ENCODE data around the gene CDC42EP1.
"Not testable (repeated sequence)": the region's sequence is repeated elsewhere in the genome, so short reads cannot be mapped to it uniquely, and the experiment has no call there.

The CDC42EP1 gene

DNA sequence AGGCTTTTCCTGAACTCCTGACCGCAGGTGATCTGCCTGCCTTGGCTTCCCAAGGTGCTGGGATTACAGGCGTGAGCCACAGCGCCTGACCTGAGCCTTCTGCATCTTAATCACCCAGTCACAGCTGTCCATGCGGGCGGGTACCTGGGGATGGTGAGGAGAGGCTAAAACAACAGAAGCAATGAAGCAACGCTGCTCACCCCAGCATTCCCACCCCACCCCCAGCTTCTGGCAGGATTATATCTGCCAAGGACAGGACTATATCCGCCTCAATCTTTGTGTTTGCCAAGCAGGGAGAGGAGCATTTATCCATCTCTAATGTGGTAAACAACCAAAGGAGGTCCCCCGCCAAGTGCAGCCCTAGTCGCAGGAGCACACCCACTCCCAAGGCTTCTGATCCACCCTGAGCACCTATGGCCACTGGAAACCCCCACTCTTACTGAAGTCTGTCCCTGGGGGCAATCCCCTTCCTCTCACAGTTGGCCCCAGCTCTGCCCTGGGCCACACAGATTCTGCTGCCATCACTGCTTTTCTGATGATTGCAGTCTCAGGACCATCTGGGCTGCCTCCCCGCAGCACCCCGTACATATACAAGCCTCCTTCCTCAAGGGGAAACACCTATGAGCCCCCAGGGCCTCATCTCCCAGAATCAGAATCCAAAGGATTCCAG is 28.4 kb downstream of the CDC42EP1 start:
- no peak for DNase-seq

DNA sequence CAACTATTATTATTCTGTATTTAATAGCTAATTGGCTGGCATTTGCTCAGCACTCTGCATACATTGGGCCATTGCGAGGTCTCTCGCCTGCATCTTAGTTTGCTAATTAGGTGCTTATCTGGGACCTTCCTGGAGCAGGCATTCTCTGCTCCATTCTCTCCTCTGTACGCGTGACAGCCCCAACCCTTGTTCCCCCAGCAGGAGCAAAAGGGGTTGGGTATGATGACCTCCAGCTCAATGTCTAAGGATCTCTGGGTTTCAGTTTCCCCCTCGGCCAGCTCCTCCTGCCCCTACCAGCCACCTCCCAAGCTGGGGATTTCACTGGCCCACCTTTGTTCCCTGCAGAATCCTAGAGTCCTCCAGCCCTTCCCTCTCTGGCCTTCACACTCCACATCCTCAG is 29.4 kb downstream of the CDC42EP1 start:
- no peak for DNase-seq

DNA sequence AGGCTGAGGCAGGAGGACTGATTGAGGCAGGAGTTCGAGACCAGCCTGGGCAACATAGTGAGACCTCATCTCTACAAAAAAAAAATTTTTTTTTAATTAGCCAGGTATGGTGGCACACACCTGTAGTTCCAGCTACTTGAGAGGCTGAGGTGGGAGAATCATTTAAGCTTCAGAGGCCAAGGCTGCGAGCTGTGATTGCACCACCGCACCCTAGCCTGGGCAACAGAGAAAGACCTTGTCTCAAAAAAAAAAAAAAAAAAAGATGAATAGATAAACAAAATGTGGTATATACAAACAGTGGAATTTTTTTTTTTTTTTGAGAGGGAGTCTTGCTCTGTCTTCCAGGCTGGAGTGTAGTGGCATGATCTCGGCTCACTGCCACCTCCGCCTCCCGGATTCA is 30.8 kb downstream of the CDC42EP1 start:
- DNase-seq: not testable (repeated sequence)

DNA sequence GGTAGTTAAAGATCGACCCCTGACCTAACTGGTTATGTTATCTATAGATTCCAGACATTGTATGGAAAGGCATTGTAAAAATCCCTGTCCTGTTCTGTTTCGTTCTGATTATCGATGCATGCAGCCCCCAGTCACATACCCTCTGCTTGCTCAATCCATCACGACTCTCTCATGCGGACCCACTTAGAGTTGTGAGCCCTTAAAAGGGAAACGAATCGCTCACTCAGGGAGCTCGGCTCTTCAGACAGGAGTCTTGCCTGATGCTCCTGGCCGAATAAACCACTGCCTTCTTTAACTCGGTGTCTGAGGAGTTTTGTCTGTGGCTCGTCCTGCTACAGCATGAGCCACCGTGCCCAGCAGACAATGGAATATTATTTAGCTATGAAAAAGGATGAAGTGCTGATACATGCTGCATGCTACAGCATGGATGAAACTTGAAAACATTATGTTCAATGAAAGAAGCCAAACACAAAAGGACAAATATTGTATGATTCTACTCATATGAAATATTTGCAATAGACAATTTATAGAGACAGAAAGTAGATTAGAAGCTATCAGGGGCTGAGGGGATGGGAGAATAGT is 31.6 kb downstream of the CDC42EP1 start:
- no peak for DNase-seq

DNA sequence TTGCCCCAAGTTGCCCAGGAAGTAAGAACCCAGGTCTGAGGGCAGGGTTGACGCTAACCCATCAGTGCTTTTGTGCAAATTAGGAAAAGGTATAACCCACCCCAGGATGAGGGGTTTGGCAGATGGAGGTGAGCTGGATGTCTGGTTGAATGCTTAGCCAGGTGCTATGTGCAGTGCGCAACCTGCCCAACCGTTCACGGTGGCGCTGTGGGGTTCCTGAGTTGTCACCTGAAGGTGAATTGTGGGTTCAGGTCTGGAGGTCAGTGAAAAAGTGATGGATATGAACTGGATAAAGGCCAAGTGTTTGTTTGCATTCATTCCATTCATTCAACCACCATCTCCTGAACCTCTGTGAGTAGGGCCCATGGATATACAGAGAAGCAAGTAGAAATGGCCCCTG is 34.0 kb downstream of the CDC42EP1 start:
- DNase-seq: no peak

DNA sequence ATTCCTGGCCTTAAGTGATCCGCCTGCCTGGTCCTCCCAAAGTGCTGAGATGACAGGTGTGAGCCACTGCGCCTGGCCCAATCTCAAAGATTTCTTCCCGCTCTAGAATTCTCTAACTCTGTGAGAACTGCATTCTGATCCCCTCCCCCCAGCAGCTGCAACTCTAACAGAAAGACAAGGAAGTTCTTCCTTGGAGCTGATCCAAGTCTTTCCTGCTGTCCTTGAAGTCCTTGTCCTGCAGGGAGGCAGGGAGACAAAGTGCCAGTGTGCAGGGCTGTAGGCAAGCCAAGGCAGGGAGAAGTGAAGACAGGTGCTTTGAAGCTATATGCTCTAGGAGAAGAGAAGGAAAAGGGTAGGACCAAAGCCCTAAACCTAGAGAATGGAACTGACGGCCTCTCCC is 38.9 kb downstream of the CDC42EP1 start:
- DNase-seq: no peak

DNA sequence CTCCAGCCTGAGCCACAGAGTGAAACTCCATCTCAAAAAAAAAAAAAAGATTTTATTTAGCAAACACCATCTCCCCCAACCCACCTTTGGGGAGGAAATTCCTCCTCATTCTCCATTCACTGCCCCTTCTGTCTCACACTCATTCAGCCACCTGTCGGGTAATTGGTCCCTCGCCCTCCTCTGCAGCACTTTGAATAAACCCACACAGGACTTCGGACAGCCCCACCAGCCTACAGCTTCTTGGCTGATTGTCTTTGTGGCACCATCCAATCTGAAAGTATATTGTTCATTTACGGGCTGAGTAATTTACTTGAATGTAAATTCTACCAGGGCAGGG is 40.9 kb downstream of the CDC42EP1 start:
- DNase-seq: no peak

DNA sequence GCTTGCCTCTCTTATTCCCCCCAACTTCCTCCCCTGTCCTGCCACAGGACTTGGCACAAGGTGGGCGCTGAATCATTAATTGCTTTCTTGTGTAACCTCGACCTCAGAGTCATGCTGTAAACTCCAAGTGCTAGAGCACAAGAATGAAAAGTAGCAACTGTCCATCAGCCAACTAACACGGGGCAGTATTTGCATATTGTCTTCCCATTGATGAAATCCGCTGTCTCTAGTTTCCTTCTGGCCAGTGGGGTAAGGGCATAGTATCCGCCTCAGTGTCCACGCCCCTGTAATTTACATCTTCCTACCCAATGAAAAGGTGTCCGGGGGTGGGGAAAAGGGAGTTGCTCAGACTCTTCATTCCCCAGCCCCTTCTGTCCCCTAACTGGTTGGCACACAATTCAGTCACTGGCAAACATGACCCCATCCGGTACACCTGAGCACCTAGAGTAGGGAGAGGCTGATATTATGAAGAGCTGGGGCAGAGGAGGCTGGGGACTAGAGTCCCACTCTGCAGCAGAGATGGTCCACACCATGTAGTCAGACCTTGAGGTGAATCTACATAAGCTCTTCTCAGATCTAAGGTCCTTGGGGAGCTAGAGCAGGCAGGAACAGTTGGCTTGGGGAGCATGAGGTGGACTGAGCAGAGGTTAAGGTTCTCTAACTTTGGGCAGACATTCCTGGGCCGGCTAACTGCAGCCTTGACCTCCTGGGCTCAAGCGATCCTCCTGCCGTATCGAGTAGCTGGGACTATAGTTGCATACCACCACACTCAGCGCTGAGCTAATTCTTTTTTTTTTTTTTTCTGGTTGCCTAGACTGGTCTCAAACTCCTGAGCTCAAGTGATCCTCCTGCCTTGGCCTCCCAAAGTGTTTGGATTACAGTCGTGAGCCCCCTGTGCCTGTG is 41.5 kb downstream of the CDC42EP1 start:
- no peak for DNase-seq

DNA sequence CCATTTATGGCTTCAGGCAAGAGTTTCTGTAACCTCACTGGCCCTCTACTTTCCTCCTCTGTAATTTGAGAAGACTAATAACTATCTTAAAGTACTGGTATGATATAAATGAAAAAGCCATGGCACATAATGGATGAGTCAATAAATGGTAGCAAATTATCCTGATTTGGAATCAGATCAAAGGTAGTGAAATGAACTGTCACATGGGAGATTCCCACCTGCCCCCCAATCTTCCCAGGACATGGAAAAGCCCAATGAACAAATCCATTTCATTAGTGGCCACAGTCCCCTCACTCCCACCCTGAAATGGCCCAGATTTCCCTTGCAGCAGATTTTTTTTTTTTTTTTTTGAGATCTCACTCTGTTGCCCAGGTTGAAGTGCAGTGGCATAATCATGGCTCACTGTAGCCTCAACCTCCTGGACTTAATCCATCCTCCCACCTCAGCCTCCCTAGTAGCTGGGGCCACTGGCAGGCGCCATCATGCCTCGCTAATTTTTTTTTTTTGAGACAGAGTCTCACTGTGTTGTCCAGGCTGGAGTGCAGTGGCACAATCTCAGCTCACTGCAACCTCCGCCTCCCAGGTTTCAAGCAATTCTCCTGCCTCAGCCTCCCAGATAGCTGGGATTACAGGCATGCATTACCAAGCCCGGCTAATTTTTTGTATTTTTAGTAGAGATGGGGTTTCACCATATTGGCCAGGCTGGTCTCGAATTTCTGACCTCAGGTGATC is 42.4 kb downstream of the CDC42EP1 start:
- not testable (repeated sequence) for DNase-seq

DNA sequence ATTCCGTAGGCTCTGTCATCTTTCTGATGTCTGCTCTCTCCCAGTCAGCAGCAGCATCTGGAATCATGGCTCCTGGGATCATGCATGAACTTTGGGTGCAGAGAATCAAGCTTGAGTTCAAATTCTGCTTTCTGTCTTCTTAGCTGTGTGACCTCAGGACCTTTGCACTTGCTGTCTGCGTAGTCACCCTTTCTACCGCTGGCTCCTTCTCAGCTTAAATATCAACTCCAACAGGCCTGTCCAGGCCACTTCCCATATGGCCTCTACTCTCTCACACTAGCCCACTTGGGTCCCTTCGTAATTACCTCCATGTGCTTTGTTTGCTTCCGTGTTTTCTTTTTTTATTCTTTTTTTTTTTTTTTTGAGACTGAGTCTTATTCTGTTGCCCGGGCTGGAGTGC is 43.8 kb downstream of the CDC42EP1 start:
- no peak for DNase-seq

DNA sequence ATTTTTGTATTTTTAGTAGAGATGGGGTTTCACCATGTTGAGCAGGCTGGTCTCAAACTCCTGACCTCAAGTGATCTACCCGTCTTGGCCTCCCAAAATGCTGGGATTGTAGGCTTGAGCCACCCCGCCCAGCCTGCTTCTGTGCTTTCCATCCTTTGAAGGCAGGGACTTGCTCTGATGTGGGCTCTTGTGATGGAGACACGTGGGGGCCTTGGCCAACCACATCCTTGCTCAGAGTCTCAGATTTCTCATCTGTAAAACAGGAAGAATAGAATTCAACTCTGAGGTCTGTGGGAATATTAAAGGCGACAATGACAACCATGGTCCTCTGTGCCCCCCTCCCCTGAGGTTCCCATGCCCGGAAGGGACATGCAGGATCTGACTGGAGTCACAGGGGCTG is 44.6 kb downstream of the CDC42EP1 start:
- peak; percentile 26 for DNase-seq

DNA sequence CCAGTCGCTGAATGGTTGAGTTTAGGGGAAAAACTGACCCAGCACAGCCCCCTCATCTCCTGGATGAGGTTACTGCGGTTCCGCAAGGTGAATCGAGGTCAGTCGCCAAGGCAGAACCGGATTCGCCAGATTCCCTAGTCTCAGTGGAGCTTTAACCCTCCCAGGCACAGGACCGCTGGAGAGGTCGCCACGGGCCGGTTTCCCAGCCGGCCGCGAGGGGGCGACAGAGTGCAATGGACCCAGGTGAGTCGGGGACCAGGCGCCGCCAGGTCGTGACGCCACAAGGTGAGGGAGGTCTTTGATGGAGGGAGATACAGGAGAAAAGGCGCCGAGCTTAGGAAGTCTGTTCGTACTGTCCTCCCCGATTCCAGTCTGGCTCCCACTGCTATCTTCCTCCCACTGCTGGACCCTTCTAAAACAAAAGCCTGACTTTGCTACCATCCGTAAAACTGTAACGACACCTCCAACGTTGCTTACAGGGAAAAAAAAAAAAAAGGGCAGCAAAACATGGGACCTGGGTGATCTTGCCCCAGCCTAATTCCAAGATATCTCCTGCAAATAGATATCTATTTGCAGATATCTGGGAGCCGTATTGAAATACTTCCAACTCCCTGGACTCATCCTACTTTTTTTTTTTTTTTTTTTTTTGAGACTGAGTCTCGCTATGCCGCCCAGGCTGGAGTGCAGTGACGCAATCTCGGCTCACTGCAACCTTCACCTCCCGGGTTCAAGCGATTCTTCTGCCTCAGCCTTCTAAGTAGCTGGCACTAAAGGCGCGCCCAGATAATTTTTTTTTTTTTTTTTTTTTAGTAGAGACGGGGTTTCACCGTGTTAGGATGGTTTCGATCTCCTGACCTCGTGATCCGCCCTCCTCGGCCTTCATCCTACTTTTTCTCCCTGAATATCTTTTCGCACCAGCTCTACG is 47.0 kb downstream of the CDC42EP1 start:
- peak; percentile 90 for DNase-seq

DNA sequence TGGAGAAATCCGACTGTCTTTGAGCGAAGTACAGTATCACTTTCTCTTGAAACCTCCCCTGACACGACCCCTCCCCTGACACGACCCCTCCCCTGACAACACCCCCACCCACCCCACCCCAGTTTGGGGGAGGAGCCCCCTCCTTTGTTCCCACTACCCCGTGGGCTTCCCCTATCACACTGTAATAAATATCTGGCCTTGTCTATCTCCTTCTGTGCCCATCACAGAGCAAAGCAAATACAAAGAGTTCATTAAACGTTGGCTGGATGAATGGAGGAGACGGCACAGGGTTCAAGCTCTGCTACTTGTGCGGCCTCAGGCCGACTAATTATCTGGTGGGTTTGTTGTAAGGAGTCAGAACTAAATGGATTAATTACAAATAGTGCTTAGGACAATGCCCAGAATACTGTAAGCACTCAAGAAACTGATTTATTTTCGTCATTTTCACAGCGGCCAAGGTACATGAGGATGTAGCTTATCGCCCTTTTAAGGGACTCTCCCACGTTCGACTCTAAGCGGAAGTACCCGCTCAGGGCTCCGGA is 47.7 kb downstream of the CDC42EP1 start:
- DNase-seq: peak; percentile 14

DNA sequence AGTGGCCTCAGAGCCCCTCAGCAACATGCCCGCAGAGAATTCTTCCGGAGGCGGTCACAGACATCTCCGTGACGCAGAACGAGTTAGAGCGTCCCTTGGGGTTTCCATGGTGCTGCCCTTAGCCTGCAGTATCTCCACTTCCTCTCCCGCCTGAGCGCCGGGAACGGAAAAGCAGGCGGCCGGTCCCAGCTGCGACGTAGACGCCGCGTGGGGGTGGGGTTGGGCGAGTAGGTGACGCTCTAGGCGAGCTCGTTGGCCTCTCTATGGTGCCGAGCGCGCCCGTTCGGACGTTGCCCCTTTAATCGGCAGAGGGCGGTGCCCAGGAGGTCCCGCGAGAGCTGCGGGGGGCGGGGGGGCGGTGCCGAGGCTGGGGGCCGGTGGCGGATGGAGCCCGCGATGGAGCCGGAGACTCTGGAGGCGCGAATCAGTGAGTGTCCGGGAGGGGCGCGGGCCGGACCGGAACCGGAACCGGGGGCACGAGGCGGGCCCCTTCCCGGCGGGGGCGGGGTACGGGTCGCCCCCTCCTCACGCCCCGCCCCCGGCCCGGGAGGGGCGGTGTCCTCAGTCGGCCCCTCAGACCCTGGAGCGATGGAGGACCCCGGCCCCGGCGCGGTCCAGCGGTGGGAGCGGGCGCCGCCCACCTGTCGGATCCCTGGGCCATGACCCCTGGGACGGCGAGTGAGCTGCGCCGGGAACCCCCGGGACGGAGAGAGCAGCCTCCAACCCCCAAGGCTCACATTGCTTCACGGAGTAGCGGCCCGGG is 48.4 kb downstream of the CDC42EP1 start, which contains the start of gene GGA1:
Gene GGA1, plus strand, starts transcription at position 358 of the 763 bp plus-strand sequence. Its CDS starts 27 bp downstream, at position 385.
- peak; percentile 93 for DNase-seq

DNA sequence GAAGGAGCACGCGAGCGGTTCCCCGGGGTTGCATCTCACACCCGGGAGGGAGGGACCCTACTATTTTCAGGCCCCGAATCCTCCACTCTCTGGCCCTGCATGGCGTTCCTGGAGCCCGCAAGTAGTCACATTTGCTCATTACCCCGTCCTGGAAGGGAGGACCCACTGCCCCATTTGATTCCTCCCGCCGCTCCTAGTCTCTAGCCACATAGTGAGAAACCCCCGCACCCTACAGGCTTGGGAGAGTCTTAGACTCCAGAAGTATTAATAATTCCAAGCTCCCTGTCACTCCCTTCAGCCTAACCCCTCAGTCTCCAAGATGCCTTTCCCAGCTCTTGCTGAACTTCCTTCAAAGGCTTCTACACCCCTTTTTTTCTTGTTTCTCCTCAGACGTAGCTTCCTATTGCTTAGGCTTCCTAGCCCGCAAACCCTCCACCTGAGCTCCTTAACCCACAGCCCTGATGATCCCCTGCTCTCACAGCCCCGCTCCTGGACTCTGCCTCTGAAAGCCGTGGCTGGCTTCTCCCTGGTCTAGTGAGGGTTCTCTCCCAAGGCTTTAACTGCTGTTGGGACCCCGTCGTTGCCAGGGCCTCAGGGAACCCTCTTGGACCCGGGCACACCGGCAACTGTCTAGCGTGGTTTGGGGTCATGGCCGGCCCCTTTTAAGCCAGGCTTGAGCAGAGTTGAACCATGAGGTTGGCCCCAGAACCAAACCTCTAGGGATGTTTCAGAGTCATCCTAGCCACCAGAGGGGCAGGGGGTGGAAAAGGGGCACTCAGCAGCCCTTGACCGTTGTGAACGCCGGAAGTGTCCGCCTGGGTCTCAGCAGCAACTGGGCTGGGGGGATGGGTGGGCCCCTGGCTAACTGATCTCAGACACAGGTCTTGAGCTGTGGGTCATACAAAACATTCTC is 49.2 kb downstream of the CDC42EP1 start:
- DNase-seq: no peak

DNA sequence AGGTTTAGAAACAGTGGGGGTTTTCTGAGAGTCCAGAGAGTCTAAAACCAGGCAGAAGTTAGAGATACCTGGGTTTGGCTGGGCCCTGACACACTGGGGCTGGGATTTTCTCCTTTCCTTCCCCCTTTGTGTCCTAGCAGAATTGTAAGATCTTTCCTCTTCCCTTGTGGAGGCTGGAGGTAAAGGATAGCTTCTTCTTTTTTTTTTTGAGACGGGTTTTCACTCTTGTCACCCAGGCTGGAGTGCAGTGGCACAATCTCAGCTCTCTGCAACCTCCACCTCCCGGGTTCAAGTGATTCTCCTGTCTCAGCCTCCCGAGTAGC is 49.8 kb downstream of the CDC42EP1 start:
- not testable (repeated sequence) for DNase-seq

DNA sequence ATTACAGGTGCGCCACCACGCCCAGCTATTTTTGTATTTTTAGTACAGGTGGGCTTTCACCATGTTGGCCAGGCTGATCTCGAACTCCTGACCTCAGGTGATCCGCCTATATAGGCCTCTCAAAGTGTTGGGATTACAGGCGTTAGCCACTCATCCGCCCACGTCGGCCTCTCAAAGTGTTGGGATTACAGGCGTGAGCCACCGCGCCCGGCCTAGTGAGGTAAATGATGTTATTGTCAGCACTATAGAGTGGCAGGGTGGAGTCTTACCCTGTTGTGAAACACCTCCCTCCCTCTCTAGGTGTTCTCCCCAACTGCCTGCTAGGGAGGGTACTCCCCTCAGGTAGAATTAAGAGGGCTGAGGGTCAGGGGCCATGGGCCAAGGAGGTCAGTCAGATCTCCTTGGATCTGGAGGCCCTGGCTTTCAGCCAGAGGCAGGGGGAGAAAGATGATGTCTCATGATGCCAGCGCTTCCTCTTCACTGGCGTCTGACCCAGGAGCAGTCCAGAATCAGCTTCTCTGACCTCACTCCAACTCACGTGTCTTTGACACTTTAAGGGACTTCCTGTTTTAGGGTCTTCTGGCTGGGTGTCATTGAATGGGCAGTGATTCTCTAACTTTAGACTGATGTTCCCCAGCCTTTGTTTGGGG is 50.3 kb downstream of the CDC42EP1 start:
- no peak for DNase-seq

DNA sequence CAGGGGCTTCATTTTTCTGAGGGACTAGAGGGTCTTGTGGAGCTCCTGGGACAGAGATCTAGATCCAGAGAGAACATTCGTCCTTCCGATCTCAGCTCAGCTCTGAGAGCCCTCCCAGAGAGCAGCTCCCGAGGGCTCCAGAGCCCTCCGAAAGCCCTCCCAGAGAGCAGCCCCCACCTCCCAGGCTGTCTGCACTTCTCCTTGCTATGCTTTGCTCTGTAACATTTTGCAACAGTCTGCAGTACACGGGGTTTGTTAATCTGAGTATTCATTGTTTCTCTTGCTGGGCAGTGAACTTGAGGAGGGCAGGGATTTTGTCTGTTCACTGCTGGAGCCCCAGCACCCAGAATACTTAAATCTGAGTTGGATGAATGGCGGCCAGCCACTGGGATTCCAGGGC is 50.9 kb downstream of the CDC42EP1 start:
- no peak for DNase-seq
